Mucosa of descending colon (tissue), 3 donors: ENCODE measurements around the gene ZNF526. TPM values are rescaled to one million over a fixed set of nuclear protein-coding genes. Genes with fewer than 3 reads are reported as not detected.

ENCODE experiments used
- ATAC-seq: fragments of 200-7000 bp; cut with Tn5 transposase; one replicate; pipeline ENCODE4 v1.9.1; 2020; ENCODE audit warnings: mild to moderate bottlenecking, moderate library complexity
- DNase-seq, 3 donors: peaks; one replicate each; pipeline ENCODE4 v3.0.0-alpha.2; 2020
- H3K36me3 ChIP-seq: fragments of 200-600 bp; one replicate; pipeline ENCODE4 v1.8.0; 2021; ENCODE audit warnings: low read depth, mild to moderate bottlenecking
- H3K4me1 ChIP-seq: fragments of 200-600 bp; one replicate; pipeline ENCODE4 v1.8.0; 2021; ENCODE audit warnings: low read depth, mild to moderate bottlenecking
- H3K4me3 ChIP-seq: fragments of 200-600 bp; one replicate; pipeline ENCODE4 v1.8.0; 2021; ENCODE audit warnings: mild to moderate bottlenecking
- H3K9me3 ChIP-seq: fragments of 200-600 bp; one replicate; pipeline ENCODE4 v1.8.0; 2021; ENCODE audit warnings: mild to moderate bottlenecking
- intact Hi-C, 2 donors: fragments of 100-400 bp; cut with DNase I in 1 of 2; cut with micrococcal nuclease in 1 of 2; formaldehyde crosslinking; loops; one replicate each; pipeline versions ENCODE4 v1.11.0 to v1.11.1; 2022; cut with DNase I, micrococcal nuclease
- total RNA-seq, 3 donors: library from RNA; stranded (reverse); fragmentation: NEBNext Ultra II Directional in 2 of 3; extraction: Animal tissue kit (Norgen Biotek cat#: 25700) in 2 of 3; gene quantifications; one replicate each; pipeline versions ENCODE4 v1.2.1 to v1.2.4, GENCODE V29; 2021 to 2023
- TF ChIP-seq, protein P1 (sequence below): fragments of 200-600 bp; IDR thresholded peaks from one replicate; pipeline ENCODE4 v1.8.0; 2022; ENCODE audit warnings: antibody characterized with exemption, mild to moderate bottlenecking
- donor health status: DM: no; HTN: no; CAD: no; lungs with moderate emphysema.
- donor health status: DM: no; HTN: no; CAD: no.
- donor health status: DM: no; HTN: yes; CAD: no.

Gene ZNF526
- total RNA-seq, 3 donors from 2014 or later: 9.9 to 13.4 (median 10.4) TPM

DNA sequence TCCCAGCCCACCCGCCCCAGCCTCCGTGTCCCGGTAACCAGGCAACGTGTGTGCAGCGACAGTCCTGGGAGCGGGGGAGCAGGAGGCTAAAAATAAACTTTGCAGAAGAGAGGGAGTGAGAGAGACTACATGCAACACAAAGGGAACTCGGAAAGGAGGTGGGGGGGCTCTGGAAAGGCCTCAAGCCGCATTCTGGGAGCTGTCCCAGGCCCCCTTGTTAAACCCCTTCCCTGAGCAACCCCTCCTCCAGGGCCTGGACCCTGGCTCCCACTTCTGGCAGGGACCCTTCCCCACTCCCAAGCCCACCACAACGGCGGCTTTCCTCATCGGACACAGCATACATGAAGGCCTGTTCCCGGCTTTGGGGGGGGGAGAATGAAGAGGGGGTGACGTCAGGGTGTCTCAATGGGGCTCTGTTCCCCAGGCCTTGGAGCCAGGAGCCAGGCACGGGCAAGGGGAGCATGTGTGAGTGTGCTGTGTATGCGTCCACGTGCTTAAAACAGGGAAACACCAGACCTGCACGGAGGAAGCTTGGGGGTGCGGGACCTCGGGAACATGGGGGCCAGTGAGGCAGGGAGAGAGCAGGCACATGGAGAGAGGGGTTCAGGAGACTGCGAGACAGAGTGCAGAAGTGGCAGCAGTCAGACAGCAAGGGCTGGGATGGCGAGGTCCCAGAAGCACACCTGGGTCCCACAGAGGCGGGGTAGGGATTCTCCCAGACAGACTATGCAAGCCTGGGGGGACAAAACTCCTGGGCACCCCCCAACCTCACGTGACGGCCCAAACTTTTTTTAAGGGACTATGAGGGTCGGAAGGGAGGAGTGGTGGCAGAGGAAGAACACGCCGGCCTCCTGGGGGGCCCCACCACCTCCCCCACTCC is 32.5 kb downstream of the ZNF526 start:
- peak in 1 of 3 donors; percentile 40 for DNase-seq
- Histone ChIP-seq H3K9me3 (no peaks in the 10 kb centered on the region), H3K4me1 (peaks cover 13% of the 10 kb centered on the region), H3K36me3 (no peaks in the 10 kb centered on the region), H3K4me3 (peak overlapping the region; percentile 94)
- TF ChIP-seq, protein P1, sequence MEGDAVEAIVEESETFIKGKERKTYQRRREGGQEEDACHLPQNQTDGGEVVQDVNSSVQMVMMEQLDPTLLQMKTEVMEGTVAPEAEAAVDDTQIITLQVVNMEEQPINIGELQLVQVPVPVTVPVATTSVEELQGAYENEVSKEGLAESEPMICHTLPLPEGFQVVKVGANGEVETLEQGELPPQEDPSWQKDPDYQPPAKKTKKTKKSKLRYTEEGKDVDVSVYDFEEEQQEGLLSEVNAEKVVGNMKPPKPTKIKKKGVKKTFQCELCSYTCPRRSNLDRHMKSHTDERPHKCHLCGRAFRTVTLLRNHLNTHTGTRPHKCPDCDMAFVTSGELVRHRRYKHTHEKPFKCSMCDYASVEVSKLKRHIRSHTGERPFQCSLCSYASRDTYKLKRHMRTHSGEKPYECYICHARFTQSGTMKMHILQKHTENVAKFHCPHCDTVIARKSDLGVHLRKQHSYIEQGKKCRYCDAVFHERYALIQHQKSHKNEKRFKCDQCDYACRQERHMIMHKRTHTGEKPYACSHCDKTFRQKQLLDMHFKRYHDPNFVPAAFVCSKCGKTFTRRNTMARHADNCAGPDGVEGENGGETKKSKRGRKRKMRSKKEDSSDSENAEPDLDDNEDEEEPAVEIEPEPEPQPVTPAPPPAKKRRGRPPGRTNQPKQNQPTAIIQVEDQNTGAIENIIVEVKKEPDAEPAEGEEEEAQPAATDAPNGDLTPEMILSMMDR: no peak
- no peak for ATAC-seq
- intact Hi-C loops: no loop called here

DNA sequence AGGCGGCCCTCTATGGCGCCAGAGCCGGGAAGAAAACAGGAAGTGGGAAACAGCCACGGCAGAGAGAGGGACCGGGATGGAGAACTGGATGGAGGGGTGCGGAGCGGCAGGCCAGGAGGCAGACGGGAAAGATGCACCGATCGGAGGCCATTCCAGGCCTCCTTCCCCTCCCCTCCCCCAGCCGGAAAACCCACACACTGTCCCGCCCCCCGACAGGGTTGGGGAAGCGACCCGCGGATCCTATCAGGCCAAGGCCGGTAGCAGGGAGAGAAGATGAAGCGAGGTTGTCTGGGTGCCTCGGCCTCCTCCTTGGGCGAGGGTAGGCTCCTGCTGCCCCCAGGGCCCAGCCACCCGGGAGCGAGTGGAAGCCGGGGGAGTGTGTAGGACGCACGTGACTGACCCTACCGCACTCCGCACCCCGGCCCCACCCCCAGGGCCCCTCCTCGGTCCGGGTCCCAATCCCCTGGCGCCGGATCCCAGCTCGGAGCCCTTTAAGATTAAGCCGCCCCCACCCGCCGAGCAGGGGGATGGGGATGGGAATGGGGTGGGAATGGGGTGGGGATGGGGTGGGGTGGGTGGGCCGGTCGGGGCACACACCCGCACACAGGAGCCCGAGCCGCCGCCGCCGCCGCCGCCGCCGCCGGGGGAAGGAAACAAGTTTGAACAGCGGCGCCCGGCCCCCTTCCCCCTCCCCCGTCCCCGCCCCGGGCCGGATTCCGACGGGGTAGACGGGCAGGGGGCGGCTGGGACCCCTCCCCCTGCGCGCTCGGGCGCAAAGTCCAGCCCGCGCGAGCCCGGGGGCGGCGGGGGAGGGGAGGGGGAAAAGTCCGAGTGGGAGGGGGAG is 33.4 kb downstream of the ZNF526 start:
- TF ChIP-seq, protein P1: no peak
- ATAC-seq (peak; percentile 18), DNase-seq (peak; percentile 74 to 84 (median 79))
- Histone ChIP-seq H3K4me3 (peak overlapping the region; percentile 94), H3K4me1 (peaks cover 13% of the 10 kb centered on the region), H3K9me3 (no peaks in the 10 kb centered on the region), H3K36me3 (no peaks in the 10 kb centered on the region)
- intact Hi-C loops: no loop called here

DNA sequence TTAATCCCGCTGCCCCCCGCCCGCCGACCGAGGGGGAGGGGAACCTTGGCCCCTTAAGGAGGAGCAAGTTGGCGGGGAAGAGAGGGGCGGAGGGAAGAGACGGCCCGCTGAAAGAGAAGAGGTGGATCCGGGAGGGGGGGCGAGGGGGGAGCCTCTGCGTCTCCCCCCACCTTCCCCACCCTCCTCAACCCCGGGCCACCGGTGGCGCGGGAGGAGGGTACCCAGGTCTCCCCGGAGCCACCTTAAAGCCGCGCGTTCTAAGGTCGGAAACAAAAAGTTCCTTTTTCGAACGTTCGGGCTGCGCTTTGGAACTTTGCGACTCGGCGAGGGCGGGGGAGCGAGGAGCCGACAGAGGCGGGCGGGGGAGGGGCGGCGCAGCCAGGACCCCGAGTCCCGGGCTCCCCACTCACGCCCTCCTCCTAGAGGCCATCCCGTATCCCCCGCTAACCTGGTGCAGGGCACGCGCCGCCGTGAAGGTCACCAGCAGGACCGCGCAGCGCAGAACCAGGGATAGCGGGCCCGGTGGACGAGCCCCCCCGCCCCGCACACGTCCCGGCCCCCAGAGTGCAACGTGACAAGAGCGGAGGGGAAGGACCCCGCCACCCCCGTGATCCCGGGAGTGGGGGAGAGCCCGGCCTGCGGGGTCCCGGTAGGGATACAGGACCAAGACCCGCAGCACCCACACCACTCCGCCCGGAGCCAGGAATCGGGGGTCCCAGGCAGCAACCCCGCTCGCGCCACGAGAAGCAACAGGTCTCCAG is 34.2 kb downstream of the ZNF526 start:
- Histone ChIP-seq H3K9me3 (no peaks in the 10 kb centered on the region), H3K36me3 (no peaks in the 10 kb centered on the region), H3K4me1 (peaks cover 13% of the 10 kb centered on the region), H3K4me3 (peak overlapping the region; percentile 94)
- intact Hi-C loops: no loop called here
- DNase-seq: peak; percentile 85 to 91 (median 86)
- ATAC-seq: peak; percentile 61
- TF ChIP-seq, protein P1: no peak

DNA sequence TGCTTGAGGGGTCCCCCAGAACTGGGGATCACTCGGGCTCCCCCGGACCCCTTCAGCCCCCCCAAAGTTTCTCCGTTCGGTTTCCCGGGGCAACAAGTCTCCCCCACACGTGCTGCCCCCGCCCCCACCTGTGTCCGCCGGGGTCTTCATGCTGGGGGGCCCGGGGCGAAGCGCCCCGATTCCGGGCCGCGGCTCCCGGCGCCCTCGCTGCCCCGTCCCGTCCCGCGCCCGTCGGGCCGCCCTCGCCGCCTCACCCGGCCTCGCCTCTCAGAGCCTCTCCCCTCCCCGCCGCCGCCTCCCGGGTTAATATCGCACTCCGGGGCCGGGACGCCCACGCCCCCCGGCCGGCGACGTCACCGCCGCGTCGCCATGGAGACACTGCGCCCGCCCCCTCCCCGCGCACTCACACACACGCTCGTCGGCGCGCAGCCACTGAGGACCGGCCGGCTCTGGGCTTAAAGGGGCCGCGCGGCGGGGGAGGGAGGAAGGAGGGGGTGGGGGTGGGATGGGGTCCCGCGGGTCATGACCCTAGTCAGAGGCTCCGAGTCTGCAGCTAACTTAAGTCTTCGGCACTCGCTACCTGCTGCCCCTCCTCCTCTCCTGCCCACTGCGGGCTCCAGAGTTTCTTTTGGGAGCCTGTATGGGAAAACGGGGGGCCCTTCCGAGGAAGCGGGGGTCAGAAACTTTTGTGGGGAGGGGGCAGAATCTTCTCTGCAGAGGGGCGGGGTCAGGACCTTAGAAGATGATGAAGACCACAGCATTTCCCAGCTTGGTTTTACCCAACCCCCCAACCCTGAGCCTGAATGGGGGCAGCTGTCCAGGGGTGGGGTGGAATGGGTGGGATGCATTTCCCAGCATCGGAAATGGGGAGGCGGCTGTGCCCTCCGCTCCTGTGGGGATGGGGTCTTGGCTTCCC is 35.0 kb downstream of the ZNF526 start, which contains the start of gene ERF:
Gene ERF (minus strand): TSS at position 279 of the 916 bp plus-strand sequence. CDS start 129 bp downstream, at position 150.
- DNase-seq: peak; percentile 96 to 98 (median 96)
- TF ChIP-seq, protein P1: no peak
- Histone ChIP-seq H3K4me1 (peaks cover 13% of the 10 kb centered on the region), H3K36me3 (no peaks in the 10 kb centered on the region), H3K4me3 (peak within 1 kb of the TSS; percentile 94), H3K9me3 (no peaks in the 10 kb centered on the region)
- intact Hi-C loops: no loop called here
- ATAC-seq: peak; percentile 89
